ENCODE results near the gene MRPL20.

The MRPL20 gene

DNA sequence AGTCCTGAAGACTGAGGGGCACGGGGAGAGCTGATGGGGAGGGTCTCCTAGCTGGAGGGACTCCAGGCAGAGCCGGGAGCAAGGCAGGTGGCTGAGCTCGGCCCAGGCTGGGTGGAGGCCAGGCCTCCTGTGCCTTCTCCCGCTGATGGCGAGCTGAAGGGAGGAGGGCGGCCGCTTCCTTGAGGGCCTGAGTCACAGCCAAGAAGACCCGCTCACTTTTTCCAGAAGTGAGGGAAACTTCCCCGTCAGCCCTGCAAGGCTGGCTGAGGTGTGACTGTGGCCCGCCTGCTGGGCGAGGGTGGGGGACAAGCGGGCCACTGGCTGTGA, 26.7 kb upstream of the MRPL20 start:
- peak; percentile 47 for DNase-seq (ENCODE audit: low read depth)
- no peak for TF ChIP-seq MYC (IDR thresholded peaks at IDR 0.05; ENCODE audit: low read depth, low read length)
- TF ChIP-seq, protein P1, sequence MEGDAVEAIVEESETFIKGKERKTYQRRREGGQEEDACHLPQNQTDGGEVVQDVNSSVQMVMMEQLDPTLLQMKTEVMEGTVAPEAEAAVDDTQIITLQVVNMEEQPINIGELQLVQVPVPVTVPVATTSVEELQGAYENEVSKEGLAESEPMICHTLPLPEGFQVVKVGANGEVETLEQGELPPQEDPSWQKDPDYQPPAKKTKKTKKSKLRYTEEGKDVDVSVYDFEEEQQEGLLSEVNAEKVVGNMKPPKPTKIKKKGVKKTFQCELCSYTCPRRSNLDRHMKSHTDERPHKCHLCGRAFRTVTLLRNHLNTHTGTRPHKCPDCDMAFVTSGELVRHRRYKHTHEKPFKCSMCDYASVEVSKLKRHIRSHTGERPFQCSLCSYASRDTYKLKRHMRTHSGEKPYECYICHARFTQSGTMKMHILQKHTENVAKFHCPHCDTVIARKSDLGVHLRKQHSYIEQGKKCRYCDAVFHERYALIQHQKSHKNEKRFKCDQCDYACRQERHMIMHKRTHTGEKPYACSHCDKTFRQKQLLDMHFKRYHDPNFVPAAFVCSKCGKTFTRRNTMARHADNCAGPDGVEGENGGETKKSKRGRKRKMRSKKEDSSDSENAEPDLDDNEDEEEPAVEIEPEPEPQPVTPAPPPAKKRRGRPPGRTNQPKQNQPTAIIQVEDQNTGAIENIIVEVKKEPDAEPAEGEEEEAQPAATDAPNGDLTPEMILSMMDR (IDR thresholded peaks at IDR 0.05; ENCODE audit: low read depth, low read length), result no peak
- TF ChIP-seq, protein P2, sequence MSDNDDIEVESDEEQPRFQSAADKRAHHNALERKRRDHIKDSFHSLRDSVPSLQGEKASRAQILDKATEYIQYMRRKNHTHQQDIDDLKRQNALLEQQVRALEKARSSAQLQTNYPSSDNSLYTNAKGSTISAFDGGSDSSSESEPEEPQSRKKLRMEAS (IDR thresholded peaks at IDR 0.05; ENCODE audit: low read depth, low read length), result no peak
- no peak for TF ChIP-seq POLR2A (IDR thresholded peaks at IDR 0.05; ENCODE audit: extremely low read depth, insufficient read length)
- H3K4me3 ChIP-seq (ENCODE audit: low read depth, low read length), result no peak overlapping the region

DNA sequence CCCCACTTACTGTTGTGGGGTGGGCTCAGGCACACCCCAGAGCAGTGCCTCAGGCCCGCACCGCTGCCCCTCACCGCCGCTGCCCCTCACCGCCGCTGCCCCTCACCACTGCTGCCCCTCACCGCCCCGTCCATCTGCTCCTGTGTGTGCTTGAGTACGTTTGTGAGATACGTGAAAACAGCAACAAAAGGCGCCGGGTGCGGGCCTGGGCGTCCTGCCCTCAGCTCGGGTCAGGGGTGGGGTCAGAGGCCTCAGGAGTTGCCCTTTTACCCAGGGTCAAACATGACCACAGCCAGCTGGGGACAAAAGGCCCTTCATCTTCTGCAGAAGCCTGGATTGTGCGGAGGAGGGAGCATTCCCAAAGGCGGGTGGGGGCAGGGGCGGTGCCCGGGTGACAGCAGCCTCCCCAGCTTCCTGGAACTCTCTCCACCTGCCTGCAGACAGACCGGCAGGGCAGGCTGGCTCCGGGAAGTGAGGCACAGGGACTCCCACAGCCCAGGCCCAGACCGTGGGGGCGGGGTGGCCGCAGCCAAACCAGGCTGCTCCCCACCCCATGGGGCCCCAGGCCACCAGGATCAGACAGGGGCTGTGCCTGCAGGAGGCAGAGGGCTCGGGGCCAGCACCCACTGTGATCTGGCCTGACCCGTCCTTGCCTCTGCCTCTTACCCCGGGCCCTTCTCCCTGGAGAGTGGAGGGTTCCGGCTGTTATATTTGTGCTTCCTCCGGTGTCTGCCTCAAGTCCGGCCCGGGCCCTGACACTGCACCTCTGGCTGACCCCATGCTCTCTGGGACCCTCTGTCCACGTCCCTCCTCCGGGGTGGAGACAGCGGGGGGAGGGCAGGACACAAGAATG, 26.1 kb upstream of the MRPL20 start:
- no peak for DNase-seq (ENCODE audit: low read depth)
- no peak overlapping the region for H3K4me3 ChIP-seq (ENCODE audit: low read depth, low read length)
- no peak for TF ChIP-seq MYC (IDR thresholded peaks at IDR 0.05; ENCODE audit: low read depth, low read length)

DNA sequence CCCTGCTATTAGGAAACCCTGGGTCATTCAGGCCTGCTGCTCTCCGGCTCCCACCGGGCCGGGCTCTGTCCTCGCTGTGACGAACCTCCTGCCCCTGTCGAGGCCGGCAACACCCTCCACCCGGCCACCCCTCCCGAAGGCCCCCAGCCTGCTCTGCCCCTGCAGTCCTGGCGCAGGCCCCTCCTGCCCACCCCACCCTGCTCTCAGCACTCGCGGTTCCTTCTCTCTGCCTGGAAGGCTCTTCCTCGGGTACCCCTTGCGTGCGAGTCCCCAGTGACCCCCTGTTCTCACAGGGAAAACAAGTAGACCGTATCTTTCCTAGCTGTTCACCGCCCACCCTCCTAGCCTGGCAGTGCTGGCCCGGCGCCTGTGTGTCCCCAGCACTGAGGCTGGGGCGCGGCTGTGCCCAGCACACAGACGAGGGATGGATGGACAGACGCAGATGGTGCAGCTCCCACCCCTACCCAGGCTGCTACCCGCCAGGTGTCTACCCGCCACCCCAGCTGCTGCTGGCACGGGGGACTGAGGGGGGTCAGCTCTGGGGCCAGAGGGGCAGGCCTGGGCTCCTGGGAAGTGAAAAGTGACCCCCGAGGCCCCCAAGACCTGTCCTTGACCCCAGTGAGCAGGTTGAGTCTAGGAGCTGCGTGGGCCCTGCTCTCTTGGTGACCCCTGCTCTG, 25.3 kb upstream of the MRPL20 start:
- DNase-seq (ENCODE audit: low read depth), result no peak
- TF ChIP-seq, protein P2 (IDR thresholded peaks at IDR 0.05; ENCODE audit: low read depth, low read length), result no peak
- no peak for TF ChIP-seq POLR2A (IDR thresholded peaks at IDR 0.05; ENCODE audit: extremely low read depth, insufficient read length)
- no peak for TF ChIP-seq MYC (IDR thresholded peaks at IDR 0.05; ENCODE audit: low read depth, low read length)
- TF ChIP-seq, protein P1 (IDR thresholded peaks at IDR 0.05; ENCODE audit: low read depth, low read length), result no peak
- H3K4me3 ChIP-seq (ENCODE audit: low read depth, low read length), result no peak overlapping the region

DNA sequence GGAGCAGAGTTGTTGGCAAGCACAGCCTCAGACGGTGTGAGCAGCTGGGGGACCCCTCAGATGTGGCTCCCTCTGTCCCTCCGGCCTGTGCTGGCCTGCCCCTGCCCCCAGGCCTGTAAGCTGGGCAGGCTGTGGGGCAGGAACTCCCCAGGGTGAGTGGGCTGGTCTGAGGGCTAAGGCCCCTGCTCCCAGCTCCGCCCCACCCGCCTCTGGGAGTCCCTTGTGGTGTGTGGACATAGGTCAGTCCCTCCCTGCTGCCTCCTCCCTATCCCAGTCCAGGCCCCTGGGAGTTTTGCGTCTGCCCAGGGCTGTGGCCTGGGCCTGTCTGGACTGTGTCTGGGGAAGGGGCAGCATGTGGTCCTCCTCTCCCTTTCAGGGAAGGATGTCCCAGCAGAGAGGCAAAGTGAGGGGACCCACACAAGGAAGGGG, 24.8 kb upstream of the MRPL20 start:
- DNase-seq (ENCODE audit: low read depth), result peak; percentile 43
- H3K4me3 ChIP-seq (ENCODE audit: low read depth, low read length), result no peak overlapping the region
- TF ChIP-seq, protein P2 (IDR thresholded peaks at IDR 0.05; ENCODE audit: low read depth, low read length), result no peak
- TF ChIP-seq, protein P1 (IDR thresholded peaks at IDR 0.05; ENCODE audit: low read depth, low read length), result no peak
- TF ChIP-seq POLR2A (IDR thresholded peaks at IDR 0.05; ENCODE audit: extremely low read depth, insufficient read length), result no peak
- TF ChIP-seq MYC (IDR thresholded peaks at IDR 0.05; ENCODE audit: low read depth, low read length), result no peak

DNA sequence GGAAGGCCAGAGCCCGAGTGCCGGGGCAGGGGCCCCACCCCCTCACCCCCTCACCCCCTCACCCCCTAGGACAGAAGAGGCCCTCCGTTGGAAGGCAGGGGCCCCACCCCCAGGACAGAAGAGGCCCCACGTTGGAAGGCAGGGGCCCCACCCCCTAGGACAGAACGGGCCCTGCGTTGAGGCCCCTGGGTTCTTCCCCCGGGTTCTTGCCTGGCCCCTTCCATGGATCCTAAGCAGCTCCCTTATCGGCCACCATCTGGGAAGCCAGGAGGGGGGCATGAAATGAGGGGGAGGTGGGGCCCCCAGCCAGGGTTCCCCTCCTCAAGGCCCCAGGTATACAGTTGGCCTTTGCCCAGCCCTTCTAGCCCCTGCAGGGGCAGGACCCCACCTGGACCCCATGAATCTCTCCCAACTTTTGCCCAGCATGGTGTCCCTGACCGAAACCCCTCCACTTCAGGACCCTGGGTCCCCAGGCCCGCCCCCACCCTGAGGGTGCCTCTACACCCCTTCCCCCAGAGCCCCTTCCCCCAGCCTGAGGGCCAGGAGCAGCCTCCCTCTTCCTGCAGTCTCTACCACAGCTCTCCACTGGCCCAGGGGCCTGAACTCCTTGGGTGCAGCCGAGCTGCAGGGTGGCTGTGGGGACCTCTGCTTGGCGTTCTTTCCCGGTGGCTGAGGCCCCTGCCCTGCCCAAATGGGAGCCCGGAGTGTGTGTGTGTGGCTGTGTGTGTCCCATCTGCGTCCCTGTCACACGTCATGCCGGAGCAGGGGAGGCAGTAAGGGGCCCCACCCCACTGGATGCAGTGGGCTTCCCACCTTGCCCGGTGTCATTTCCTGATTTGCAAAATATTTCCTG, 24.1 kb upstream of the MRPL20 start:
- no peak overlapping the region for H3K4me3 ChIP-seq (ENCODE audit: low read depth, low read length)
- DNase-seq (ENCODE audit: low read depth), result no peak
- TF ChIP-seq, protein P1 (IDR thresholded peaks at IDR 0.05; ENCODE audit: low read depth, low read length), result no peak
- TF ChIP-seq, protein P2 (IDR thresholded peaks at IDR 0.05; ENCODE audit: low read depth, low read length), result no peak
- TF ChIP-seq POLR2A (IDR thresholded peaks at IDR 0.05; ENCODE audit: extremely low read depth, insufficient read length) (no peak), MYC (IDR thresholded peaks at IDR 0.05; ENCODE audit: low read depth, low read length) (no peak)
